GM18502 (cell line): ENCODE results near the gene DYSF.

Source experiments
- ATAC-seq: cut with Tn5 transposase; IDR thresholded peaks from one replicate; pipeline ENCODE4 v1.9.1; 2021; ENCODE audit warnings: mild to moderate bottlenecking; ENCODE audit not compliant: unreplicated experiment, poor library complexity

DYSF gene

DNA sequence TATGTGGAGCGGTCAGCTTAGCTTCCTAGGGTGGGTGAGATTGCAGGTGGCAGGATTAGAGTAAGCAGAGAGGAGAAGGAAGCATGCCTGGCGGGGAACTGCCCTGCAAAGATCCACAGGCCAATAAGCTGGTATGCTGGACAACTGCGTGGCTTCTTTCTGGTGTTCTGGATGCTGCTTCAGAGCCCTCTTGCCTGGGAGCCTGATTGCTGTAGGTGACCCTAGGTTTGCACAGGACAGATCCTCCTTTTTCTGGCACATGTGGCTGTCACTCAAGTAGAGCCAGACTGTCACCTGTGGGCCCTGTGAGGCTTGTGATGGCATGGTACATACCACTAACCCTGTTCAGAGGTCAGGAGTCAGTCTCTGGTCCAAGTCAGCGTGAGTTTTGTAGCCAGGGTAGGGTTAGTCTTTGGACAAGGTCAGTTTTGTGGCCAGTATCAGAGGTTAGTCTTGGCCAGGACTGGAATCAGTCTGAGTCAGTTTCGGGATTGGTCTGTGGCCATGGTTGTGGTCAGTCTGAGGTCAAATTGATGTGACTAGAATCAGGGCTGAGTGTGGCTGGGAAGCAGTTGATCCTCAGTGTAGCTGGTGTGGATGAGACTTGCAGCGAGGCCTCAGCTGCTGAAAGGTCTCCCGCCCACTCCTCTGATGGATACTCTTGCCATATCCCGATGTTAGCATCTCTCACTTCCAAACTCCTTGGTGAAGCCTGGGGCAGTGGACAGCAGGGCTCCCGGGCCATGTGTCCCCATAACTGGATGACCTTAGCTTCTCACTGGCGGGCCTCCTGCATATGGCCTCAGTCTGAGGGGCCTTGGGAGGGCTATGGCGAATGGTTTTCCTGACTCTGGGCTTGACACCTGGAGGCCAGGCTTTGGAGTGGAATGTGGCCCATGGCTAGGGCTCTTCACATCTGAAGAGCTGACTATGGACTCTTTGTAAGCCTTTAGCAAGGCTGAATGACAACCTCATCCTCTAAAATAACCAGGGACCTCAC, 260.5 kb downstream of the DYSF start:
- no peak for ATAC-seq

DNA sequence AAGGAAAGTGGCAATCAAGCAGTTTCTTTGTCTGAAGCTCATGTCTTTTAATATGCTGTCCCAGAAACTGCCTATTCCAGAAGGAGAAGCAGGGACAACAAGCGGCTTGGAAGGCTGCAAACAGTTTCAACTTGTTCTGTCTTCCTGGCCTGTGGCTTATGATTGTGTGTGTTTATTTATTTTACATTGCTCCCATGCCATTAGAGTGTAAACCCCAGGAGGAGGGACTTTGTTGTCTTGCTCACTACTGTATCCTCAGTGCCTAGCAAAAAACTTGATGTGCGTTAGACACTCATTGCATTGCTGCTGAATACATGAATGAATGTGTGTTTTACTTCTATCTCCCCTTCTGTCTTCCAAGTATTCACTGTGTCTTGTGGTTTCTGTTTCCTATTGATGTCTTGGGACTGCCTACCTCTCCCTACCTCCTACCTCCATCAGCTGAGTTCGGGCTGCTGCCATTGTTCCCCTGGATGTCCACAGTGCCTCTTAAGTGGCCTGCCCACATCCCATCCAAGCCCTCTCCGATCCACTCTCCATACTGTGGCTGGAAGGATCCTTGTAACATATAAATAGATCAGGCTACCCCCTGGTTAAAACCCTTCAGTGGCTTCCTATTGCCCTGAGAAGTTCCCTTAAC, 261.4 kb downstream of the DYSF start:
- ATAC-seq: no peak

DNA sequence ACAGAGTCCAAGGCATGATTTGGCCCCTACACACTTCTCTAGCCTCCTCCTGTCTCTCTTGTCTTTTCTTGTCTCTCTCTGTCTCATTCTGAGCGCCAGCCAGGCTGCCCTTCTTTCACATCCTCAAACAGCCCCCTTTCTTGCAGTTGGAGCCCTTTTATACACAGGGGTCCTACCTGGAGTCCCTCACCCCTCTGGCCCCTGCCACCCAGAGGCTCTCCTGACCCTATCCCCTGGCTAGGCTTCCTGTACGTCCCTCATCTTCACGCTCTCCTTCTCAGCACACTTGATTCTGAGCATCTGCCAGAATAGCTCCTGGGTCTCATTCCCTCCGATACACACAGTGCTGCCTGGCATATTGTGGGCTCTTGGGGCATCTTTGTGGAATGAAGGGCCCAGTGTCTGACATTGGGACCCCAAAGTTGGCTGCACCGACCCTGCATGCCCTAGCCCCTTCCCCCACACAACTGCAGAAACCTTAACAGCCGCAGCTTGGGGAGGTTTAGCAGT, 261.9 kb downstream of the DYSF start:
- no peak for ATAC-seq

DNA sequence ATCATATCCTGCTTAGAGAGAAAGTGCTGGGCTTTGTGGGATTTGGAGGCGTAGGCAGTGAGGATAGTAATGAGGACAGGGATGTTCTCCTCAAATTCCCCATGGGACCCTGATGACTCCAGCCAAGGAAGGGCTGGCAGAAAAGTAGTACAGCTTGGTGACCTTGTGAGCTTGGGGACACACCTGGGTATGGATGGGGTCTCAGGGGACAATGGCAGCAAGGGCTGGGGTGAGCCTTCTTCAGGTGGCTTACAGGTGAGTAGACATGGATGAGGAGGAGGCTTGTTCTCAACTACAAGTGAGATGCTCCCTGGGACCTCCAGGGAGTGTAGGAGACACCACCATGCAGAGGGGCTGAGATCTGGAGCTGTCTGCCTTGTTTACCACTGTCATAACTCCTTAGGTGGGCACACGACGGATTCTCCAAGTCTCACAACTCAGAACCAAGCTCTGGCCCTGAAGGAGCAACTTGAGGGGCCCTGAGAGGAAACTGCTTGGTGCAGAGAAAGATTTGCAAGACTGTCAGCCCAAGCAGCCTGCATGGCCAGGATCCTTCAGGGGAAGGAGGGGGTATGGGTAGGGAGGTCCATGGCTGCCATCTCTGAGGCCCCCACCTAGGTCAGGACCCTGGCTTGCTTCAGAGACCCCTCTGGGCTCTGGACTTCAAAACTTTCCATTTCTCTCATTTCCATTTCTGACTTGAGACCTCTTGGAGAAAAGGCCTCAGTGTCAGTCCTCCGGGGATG, 262.8 kb downstream of the DYSF start:
- ATAC-seq: no peak

DNA sequence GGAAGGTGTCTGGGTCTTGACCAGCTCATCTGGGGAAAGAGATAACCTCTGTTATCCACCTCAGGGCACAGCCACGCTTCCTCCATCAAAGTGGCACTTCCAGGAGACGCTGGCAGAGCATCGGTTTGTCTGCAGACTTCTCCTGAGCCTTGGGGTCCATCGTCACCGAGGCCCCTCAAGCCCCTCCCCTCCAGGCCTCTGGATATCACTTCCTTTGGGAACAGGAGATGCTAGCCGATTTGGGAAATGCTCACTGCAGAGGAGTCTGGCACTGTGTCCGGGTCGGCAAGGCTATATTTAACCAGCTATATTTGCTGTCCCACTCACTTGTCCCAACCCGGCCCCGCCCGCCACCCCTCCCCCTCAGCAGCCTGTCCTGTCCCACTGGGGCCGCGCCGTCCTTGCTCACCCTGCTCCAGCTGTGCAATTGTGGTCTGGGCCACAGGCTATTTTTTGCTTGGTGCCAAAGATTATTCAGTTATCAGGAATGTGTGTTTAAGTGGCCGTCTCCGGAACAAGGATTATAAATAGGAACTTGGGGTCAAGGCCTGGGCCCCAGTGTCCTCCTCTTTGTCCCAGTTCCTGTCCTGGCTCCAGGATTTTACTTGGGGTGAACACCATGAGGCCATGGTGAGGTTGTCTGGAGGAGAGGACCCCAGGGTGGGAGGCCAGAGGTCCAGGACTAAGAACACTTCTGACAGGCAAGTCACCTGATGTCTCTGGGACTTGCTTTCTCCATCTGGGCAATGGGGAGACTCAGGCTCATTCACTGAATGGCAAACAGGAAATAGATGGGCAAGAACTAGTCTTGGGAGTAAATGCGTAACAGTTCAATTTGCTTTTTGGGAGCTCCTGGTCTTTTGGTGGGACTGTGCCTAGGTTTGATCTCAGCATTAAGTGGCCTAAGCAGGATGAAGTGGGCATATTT, 263.6 kb downstream of the DYSF start:
- ATAC-seq: no peak

DNA sequence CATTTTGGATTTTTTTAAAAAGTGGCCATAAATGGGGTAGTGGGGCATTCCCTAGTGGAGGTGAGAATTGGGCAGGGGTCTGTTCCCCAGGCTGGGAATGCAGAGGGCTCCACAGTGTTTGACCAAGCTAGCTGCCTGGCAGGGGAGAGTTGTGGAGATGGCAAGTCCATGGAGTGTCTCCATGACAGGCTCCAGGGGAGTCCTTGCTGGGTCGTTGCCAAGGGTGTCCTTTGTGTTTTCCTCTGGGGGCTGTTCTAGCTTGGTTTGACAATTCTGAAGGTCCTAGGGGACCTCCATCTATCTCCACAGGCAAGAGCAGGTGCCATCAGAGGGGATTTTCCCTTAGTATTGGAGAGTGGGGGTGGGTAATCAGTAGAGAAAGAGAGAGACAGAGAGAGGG, 265.3 kb downstream of the DYSF start:
- no peak for ATAC-seq

DNA sequence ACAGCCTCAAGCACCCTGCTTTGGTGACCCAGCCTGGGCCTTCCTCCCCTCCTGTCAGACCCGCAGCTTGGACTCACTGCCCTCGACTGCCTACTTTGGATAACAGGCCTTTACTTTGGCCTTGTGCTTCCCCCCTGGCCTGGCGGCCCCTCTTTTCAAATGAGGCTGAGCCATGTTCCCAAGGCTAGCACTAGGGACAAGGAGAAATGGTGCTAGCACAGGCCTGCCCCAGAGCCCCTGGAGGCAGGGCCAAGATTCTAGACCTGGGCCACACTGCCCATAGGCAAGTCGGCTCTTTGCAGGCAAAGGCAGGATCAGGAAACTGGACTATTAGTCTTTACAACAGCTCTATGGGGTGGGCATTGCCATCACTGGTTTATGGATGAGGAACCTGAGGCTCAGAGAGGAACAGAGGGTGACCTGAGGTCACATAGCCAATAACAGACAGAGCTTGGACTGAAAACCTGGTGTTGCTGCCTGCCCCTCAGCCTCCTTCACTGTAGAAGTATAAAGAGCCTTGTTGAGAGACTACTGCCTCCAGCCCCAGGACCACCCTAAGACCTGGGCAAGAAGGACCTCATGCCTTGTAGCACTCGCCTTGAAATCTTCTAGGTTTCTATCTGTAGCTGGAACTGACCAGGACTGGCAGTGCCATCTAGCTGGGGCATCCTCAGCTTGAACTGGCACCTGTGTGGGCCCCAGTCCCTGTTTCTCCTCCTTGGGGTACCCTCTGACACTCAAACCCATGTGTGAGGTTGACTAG, 266.3 kb downstream of the DYSF start:
- no peak for ATAC-seq

DNA sequence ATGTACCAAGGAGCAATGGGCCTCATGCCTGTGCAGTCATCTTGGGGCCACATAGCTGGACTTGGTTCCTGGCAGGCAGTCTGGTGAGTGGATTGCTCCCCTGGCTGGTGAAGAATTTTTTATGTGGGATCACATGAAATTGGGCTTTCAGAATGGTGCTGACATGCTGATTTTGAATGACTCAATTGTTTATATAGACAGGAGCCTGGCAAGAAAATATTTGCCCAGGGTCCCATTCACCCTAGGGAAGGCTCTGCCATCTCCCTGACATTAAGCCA, 266.9 kb downstream of the DYSF start:
- ATAC-seq: no peak

DNA sequence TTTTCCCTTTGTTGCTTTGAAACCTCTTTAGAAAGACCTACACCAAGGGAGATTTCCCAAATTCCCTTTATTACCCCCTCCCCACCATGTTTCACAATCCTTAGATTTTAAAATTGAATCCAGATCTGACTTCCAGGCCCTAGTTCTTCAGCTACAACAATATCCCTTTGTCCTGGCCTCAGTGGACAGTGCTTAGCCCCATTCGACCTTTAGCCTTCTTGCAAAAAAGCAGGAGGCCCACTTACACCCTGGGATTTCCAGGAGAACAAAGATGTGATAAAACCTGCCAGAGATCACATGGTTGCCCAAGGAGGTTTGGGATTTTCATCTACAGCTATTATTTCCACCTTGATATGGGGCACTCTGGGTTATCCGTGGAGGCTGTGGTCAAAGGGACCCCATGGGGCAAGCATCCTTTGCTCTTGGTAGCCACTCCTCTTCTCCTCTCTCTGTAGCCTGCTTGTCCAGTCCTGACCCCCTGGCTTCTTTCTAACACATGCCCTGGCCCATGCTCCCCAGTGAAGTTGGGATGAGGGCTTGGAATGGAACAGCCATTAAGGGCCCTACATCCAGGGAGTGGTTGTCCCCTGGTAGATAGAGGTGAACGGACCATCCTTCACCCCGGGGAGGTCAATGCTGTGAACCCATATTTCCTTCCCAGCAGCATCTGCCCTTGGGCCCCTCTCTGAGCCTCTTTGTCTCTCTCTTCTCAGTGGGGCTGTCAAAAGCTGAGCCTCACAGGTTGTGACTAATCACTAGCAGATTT, 267.4 kb downstream of the DYSF start:
- ATAC-seq: no peak

DNA sequence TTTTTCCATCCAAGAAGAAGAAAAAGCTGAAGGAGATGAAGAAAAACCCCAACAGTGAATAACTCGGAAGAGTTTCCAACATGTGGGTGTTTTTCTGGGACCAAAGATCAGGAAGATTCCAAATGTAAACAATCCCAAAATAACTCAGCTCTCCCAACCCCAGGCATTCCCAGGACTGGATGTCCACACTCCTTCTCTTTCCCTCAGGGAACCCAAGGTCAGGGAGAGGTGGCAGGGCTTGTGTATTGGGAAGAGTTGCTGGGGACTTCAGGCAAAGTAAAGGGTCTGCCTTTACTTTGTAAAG, 268.0 kb downstream of the DYSF start:
- ATAC-seq: no peak

DNA sequence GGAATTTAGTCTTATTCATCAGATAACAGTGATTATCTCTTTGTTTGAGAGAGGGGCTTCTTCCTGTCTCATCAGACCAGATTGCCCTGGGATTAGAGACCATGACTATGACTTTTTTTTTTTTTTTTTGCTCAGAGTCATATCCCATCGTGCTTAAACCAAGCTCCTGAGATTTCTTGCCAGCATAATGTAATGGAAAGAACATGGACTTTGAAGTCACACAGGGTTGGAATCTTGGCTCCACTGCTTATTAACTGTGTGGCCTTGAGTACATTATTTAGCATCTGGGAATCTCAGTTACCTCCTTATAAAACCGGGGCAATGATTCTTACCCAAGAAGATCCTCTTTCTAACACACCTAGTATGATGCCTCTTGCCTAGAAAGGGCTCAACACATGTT, 268.3 kb downstream of the DYSF start:
- ATAC-seq: no peak

DNA sequence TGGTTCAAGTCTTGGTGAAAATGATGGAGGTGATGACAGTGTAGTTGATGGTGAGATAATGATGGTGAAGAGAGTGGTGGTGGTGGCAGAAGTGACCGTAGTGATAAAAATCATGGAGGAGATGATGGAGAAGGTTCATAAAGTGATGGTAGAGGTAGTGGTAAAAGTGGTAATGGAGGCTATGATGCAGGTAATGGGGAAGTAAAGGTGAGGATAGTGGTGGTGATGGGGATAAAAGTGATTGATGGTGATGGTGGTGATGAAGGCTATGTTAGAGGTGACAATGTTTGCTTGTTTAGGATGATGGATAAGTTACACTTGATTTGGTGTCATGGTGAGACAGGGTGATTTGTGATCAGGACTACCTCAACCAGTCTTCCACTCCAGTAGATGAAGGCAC, 268.9 kb downstream of the DYSF start:
- ATAC-seq: no peak

DNA sequence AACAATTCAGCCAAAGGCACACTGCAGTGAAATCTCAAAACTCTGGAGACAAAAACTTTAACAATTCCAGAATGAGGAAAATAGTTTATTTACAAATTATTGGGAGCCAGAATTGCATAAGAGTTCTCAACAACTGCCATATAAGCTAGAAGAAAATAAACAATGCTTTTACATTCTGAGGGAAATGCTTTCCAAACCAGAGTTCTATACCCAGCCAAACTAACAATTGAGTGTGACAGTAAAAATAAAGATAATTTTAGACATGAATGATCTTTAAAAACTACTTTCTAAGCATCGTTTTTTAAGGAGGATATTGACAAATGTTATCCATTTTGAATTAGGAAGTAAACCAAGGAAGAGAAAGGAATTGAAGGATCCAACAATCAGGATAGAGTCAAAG, 271.4 kb downstream of the DYSF start:
- no peak for ATAC-seq

DNA sequence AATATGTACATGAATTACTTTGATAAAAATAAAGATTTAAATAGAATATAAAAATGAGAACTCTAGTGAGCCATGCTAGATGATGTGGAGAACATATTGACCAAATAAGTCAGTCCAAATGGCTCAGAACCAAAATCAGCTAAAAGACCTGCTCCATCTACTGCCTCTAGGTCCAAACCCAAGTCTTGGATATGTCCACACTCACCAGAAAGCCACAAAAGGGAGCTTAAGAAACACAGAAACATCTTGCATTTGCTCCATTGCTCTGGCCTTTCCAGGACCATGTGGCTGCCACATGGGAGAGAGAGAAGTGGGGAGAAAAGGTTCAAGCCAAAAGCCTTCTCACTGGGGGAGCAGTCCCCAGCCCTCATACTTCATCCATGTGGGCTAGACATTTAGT, 272.5 kb downstream of the DYSF start:
- ATAC-seq: no peak

DNA sequence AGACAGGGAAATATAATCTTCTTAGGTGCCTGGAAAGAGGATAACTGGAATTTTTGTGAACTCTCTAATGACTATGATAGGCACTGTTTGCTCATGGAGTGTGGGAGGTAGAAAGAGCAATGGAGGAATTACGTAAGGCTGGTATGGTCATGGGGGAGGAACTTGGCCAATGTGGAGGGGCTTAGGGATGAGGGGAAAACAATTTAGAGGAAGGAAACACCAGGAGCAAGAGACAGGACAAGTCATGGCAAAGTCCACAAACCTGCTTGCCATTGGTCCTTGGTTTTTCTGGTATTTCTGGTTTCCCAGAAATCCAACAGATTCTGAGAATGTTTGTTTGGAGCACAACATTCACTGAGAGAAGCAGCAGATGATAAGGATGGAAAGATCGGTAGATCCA, 274.2 kb downstream of the DYSF start:
- no peak for ATAC-seq

DNA sequence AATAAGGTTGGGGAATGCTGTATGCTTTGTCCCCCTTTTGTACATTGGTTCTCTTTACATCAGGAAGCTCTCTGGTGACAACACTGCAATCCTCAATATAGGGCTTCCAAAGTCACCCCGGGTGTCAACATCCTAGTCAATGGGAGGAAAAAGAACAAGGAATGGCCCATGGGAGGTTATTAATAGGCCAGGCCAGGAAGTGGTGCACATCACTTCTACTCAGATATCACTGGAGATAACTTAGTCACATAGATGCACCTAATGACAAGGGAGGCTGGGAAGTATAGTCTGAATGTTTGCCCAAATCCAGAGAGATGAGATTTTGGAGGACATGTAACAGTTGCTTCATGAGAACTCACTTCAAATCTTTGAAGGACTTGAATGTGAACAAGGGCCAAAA, 274.7 kb downstream of the DYSF start:
- ATAC-seq: no peak

DNA sequence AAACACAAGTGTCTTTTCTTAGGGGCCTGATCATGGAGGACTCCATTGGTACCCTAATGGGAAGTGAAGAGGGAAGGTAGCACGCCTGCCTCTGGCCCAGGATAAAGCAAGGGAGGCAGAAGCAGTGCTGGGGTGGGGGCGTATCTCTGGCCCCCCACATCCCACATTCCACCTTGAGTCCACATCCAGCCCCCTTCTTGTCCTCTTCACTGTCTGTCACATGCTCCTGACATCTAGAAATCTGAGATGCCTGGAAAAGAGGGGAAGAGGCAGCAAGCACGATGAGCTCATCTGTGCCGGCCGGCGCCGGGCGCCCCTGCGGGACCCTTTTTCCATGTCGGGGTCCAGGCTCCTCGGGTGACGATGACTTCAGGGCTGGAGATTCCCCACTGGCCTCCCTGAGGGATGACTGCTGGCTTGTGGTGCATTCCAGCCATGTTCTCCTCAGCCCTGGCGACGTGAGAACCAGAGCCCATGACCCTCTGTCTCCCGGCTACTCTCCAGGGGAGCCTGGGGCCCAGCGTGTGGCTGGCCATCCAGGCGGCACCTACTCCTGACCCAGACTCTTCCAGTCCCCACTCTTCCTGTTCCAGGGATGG, 277.5 kb downstream of the DYSF start:
- ATAC-seq: no peak

DNA sequence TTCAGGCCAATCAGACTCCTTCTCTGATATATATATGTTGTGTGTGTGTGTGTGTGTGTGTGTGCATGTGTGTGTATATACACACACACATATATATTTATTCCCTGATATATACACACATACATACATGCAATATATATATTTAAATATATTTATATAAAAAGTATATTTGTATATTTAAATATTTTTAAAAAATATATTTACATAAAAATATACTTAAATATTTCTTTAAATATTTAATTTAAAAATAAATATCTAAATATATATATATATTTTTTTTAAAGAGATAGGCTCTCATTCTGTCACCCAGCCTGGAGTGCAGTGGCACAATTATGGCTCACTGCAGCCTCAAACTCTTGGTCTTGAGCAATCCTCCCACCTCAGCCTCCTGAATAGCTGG, 281.3 kb downstream of the DYSF start:
- no peak for ATAC-seq
